NB4 (cell line): ENCODE measurements around the gene CCBE1.

ENCODE experiments used
- POLR2A ChIP-seq: IDR thresholded peaks from 2 replicates; pipeline ENCODE4 v1.6.1; 2011; ENCODE audit warnings: mild to moderate bottlenecking; ENCODE audit not compliant: insufficient read length; ENCODE audit errors: extremely low read depth
- TF ChIP-seq, protein P1 (sequence below): IDR thresholded peaks from one replicate; pipeline ENCODE4 v1.5.1; 2012; ENCODE audit warnings: low read depth, low read length
- TF ChIP-seq, protein P2 (sequence below): IDR thresholded peaks from 2 replicates; pipeline ENCODE4 v1.6.1; 2011; ENCODE audit warnings: low read depth, low read length

DNA sequence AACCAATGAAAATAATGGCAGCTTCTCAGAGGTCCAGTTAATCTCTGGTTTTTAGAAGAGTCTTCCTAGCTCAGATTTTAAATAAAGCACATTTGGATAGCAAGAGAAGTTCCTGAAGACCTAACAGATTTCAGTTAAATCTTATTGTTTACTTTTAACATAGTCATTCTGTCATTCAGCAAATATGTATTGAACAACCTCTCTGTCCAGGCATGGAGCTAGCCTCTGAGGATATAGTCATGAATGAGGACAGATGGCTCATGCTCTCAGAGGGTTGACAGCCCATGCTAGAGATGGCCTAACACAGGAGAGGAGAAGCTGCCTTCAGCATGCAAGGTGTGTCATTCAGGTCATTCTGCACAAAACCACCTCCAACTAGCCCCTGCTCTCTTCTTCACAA lies 6.2 kb downstream of the CCBE1 start:
- TF ChIP-seq, protein P1, sequence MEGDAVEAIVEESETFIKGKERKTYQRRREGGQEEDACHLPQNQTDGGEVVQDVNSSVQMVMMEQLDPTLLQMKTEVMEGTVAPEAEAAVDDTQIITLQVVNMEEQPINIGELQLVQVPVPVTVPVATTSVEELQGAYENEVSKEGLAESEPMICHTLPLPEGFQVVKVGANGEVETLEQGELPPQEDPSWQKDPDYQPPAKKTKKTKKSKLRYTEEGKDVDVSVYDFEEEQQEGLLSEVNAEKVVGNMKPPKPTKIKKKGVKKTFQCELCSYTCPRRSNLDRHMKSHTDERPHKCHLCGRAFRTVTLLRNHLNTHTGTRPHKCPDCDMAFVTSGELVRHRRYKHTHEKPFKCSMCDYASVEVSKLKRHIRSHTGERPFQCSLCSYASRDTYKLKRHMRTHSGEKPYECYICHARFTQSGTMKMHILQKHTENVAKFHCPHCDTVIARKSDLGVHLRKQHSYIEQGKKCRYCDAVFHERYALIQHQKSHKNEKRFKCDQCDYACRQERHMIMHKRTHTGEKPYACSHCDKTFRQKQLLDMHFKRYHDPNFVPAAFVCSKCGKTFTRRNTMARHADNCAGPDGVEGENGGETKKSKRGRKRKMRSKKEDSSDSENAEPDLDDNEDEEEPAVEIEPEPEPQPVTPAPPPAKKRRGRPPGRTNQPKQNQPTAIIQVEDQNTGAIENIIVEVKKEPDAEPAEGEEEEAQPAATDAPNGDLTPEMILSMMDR: no peak
- TF ChIP-seq, protein P2, sequence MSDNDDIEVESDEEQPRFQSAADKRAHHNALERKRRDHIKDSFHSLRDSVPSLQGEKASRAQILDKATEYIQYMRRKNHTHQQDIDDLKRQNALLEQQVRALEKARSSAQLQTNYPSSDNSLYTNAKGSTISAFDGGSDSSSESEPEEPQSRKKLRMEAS: no peak
- no peak for TF ChIP-seq POLR2A
